ENCODE results near the gene PCSK2.

DNA sequence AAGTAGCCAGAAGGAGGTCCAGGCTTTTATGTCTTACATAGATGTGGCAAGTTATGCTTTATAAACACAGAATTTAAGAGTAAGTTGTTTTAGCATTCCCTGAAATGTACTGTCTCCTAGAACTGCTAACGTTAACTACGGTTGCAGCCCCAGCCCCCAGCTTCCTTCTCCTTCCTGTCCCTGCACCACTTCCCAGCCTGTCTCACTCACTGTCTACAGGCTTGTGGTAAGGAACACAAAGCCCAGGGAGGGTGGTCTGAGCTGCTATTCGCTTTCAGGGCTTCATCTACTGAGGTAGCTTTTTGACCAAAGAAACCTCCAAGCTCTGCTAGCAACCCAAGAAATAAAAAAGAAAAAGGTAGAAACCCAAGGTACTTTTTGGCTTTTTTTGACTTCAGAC lies 35.9 kb downstream of the PCSK2 start:
- TF ChIP-seq POLR2A (IDR thresholded peaks at IDR 0.05; ENCODE audit: low read depth, low read length) (no peak), FOS (IDR thresholded peaks at IDR 0.05; ENCODE audit: borderline replicate concordance, insufficient read depth, low read length) (no peak), EZH2 (IDR thresholded peaks at IDR 0.05; ENCODE audit: borderline replicate concordance, low read depth, low read length, severe bottlenecking) (no peak), JUN (IDR thresholded peaks at IDR 0.05; ENCODE audit: borderline replicate concordance, insufficient read depth, insufficient read length, low read depth) (no peak)
- TF ChIP-seq, protein P1, sequence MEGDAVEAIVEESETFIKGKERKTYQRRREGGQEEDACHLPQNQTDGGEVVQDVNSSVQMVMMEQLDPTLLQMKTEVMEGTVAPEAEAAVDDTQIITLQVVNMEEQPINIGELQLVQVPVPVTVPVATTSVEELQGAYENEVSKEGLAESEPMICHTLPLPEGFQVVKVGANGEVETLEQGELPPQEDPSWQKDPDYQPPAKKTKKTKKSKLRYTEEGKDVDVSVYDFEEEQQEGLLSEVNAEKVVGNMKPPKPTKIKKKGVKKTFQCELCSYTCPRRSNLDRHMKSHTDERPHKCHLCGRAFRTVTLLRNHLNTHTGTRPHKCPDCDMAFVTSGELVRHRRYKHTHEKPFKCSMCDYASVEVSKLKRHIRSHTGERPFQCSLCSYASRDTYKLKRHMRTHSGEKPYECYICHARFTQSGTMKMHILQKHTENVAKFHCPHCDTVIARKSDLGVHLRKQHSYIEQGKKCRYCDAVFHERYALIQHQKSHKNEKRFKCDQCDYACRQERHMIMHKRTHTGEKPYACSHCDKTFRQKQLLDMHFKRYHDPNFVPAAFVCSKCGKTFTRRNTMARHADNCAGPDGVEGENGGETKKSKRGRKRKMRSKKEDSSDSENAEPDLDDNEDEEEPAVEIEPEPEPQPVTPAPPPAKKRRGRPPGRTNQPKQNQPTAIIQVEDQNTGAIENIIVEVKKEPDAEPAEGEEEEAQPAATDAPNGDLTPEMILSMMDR (IDR thresholded peaks at IDR 0.05; ENCODE audit: extremely low read depth in 1 of 2, insufficient read depth in 1 of 2, low read depth in 1 of 2, low read length in 2 of 2), result no peak
- TF ChIP-seq, protein P2, sequence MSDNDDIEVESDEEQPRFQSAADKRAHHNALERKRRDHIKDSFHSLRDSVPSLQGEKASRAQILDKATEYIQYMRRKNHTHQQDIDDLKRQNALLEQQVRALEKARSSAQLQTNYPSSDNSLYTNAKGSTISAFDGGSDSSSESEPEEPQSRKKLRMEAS (IDR thresholded peaks at IDR 0.05; ENCODE audit: insufficient read depth, insufficient read length), result no peak

Data from endothelial cell of umbilical vein (primary cell).